B cell (primary cell): ENCODE measurements around the gene TRIM17. TPM values are rescaled to one million over a fixed set of nuclear protein-coding genes. Genes with fewer than 3 reads are reported as not detected.

Experiments used
- ATAC-seq: fragments of 200-7000 bp; cut with Tn5 transposase; one replicate; pipeline ENCODE4 v1.10.0; 2021; ENCODE audit warnings: low read depth, mild to moderate bottlenecking, moderate number of reproducible peaks, moderate library complexity
- CTCF ChIA-PET: fragments of 350-600 bp; sonication (Branson Sonifier 250); formaldehyde crosslinking; loops from one replicate; lab custom pipeline; 2021; ENCODE audit warnings: antibody characterized with exemption, inconsistent platforms; lab: Charles Lee
- POLR2A ChIA-PET: fragments of 350-600 bp; sonication (Branson Sonifier 250); formaldehyde crosslinking; loops from one replicate; lab custom pipeline; 2021; ENCODE audit warnings: antibody characterized with exemption; lab: Charles Lee
- DNase-seq: peaks from one replicate; pipeline ENCODE4 v3.0.0; 2013
- H2AFZ ChIP-seq: 2 replicates; pipeline ENCODE4 v1.6.1; 2012; ENCODE audit warnings: mild to moderate bottlenecking, low read depth, low read length; ENCODE audit not compliant: insufficient read depth, poor library complexity, severe bottlenecking
- H3K27ac ChIP-seq, 2 donors: 1 replicate in 1 of 2; 2 replicates in 1 of 2; pipeline ENCODE4 v1.5.1; 2012 to 2013; ENCODE audit warnings: low read length in 2 of 2, mild to moderate bottlenecking in 2 of 2, moderate library complexity in 1 of 2
- H3K27me3 ChIP-seq, 4 experiments: fragments of 200-600 bp in 1 of 4; sonication (generic) in 1 of 4; replicated peaks in 1 of 4; 1 replicate in 2 of 4; 2 replicates in 2 of 4; pipeline versions ENCODE4 v1.6.1 to v1.7.0; 2013 to 2016; ENCODE audit warnings: low read length in 3 of 4, mild to moderate bottlenecking in 2 of 4, mixed read lengths in 1 of 4, moderate library complexity in 1 of 4; ENCODE audit not compliant: insufficient read depth in 4 of 4, control insufficient read depth in 3 of 4; ENCODE audit errors: control extremely low read depth in 1 of 4
- H3K36me3 ChIP-seq, 2 experiments: replicated peaks in 1 of 2; 1 replicate in 1 of 2; 2 replicates in 1 of 2; pipeline versions ENCODE4 v1.6.1 to v1.7.1; 2013; ENCODE audit warnings: low read length in 1 of 2; ENCODE audit not compliant: insufficient read depth in 2 of 2, control insufficient read depth in 1 of 2; ENCODE audit errors: control extremely low read depth in 1 of 2, extremely low read depth in 1 of 2
- H3K4me1 ChIP-seq, 2 donors: fragments of 200-600 bp in 1 of 2; sonication (generic) in 1 of 2; 1 replicate in 1 of 2; 2 replicates in 1 of 2; pipeline versions ENCODE4 v1.5.1 to v1.6.1; 2013 to 2017; ENCODE audit warnings: low read length in 2 of 2; ENCODE audit not compliant: control insufficient read depth in 2 of 2, insufficient read depth in 2 of 2
- H3K4me2 ChIP-seq: replicated peaks from 2 replicates; pipeline ENCODE3; 2012; ENCODE audit warnings: mild to moderate bottlenecking, low read depth, low read length; ENCODE audit not compliant: poor library complexity, severe bottlenecking
- H3K4me3 ChIP-seq, 5 experiments: fragments of 200-600 bp in 1 of 5; sonication (generic) in 1 of 5; 1 replicate in 3 of 5; 2 replicates in 2 of 5; pipeline versions ENCODE4 v1.5.1 to v1.7.0; 2011 to 2016; ENCODE audit warnings: low read length in 4 of 5, mild to moderate bottlenecking in 4 of 5, low read depth in 2 of 5, control low read depth in 1 of 5, moderate library complexity in 1 of 5; ENCODE audit not compliant: insufficient read depth in 1 of 5; ENCODE audit errors: control extremely low read depth in 1 of 5, extremely low read depth in 1 of 5
- H3K79me2 ChIP-seq: fragments of 200-600 bp; sonication (generic); one replicate; pipeline ENCODE4 v1.6.0; 2016; ENCODE audit warnings: low read length; ENCODE audit not compliant: control insufficient read depth, insufficient read depth
- H3K9ac ChIP-seq: fragments of 200-600 bp; sonication (generic); 2 replicates; pipeline ENCODE4 v1.6.1; 2017; ENCODE audit warnings: mild to moderate bottlenecking, low read length, moderate library complexity
- H3K9me3 ChIP-seq, 3 donors: one replicate each; pipeline versions ENCODE4 v1.6.1 to v1.7.1; 2013; ENCODE audit warnings: low read length in 2 of 3; ENCODE audit not compliant: control insufficient read depth in 2 of 3, insufficient read depth in 1 of 3; ENCODE audit errors: control extremely low read depth in 1 of 3
- H4K20me1 ChIP-seq: 2 replicates; pipeline ENCODE4 v1.6.0; 2012; ENCODE audit warnings: mild to moderate bottlenecking, low read length; ENCODE audit not compliant: insufficient read depth, control insufficient read depth, poor library complexity, severe bottlenecking
- H3K27ac Mint-ChIP-seq: one replicate; pipeline ENCODE4 v1.8.0; 2021; ENCODE audit warnings: mixed read lengths
- H3K27me3 Mint-ChIP-seq: one replicate; pipeline ENCODE4 v1.8.0; 2021; ENCODE audit warnings: mixed read lengths
- H3K4me1 Mint-ChIP-seq: one replicate; pipeline ENCODE4 v1.8.0; 2021; ENCODE audit warnings: mixed read lengths
- H3K4me3 Mint-ChIP-seq: one replicate; pipeline ENCODE4 v1.8.0; 2021; ENCODE audit warnings: mixed read lengths
- H3K9me3 Mint-ChIP-seq: one replicate; pipeline ENCODE4 v1.8.0; 2022; ENCODE audit warnings: mixed read lengths; ENCODE audit not compliant: insufficient read depth
- CTCF ChIP-seq: fragments of 200-600 bp; IDR thresholded peaks from one replicate; pipeline ENCODE4 v1.8.0; 2022; ENCODE audit warnings: antibody characterized with exemption, mild to moderate bottlenecking
- EZH2 ChIP-seq: IDR thresholded peaks from 2 replicates; pipeline ENCODE4 v1.6.1; 2012; ENCODE audit warnings: borderline replicate concordance, low read depth, mild to moderate bottlenecking, moderate library complexity, low read length; ENCODE audit not compliant: insufficient read depth, poor library complexity, severe bottlenecking
- WGBS: methylation state at CpG from one replicate; pipeline ENCODE4 v1.1.5; 2013; ENCODE audit warnings: missing lambda C conversion rate; ENCODE audit not compliant: insufficient coverage; 5-methylcytosine and 5-hydroxymethylcytosine counted together
- intact Hi-C: fragments of 100-400 bp; cut with micrococcal nuclease; formaldehyde crosslinking; loops from one replicate; pipeline ENCODE4 v1.10.0; 2022
- polyA plus RNA-seq: library from polyadenylated mRNA; depleted of rRNA; stranded (reverse); fragments of >200 nt; gene quantifications from 2 replicates; pipeline ENCODE4 v1.2.3, GENCODE V29; 2012
- total RNA-seq, 2 donors: library from RNA; stranded (reverse); fragments of 120-200 nt in 1 of 2; gene quantifications; 1 replicate in 1 of 2; 2 replicates in 1 of 2; pipeline versions ENCODE4 v1.2.3 to v1.2.4, GENCODE V29; 2013 to 2022

The TRIM17 gene
- total and polyA plus RNA-seq, 2 donors (not counting 1 experiment from before 2014, with no cell fraction given), result not detected

- 90% methylated on average over 9 of the region's 9 CpGs for WGBS
- no peak overlapping the region for H3K27ac Mint-ChIP-seq
These were observed 4.9 kb downstream of the TRIM17 start for GRCh38 chr1:228411548-228412430.

More at GRCh38 chr1:228411548-228412430, 4.9 kb downstream of the TRIM17 start:
- Mint-ChIP-seq H3K4me3 (no peak overlapping the region), H3K4me1 (peaks cover 20% of the 10 kb centered on the region), H3K27me3 (peaks cover 11% of the 10 kb centered on the region), H3K9me3 (no peaks in the 10 kb centered on the region)
- Histone ChIP-seq H3K9ac (no peak overlapping the region), H3K79me2 (peaks cover 4% of the 10 kb centered on the region), H3K27me3 (peaks cover 0 to 14% (median 10%) of the 10 kb centered on the region in 4 experiments), H3K36me3 (no peaks in the 10 kb centered on the region), H3K4me2 (no peak overlapping the region), H2AFZ (no peak overlapping the region), H3K27ac (no peak overlapping the region), H3K4me1 (peaks cover 19 to 21% of the 10 kb centered on the region in 2 donors), H3K4me3 (no peak overlapping the region), H3K9me3 (peaks cover 0 to 6% (median 0%) of the 10 kb centered on the region in 3 donors), H4K20me1 (peaks cover 11% of the 10 kb centered on the region)
- CTCF ChIA-PET, result interaction anchor here (0.6 kb wide), 1 partner anchor 240 kb away, joined by 4 read pairs; no protein-coding TSS in a partner anchor
- intact Hi-C loops, result no loop called here
- no peak for ATAC-seq
- POLR2A ChIA-PET, result no interaction called here
- DNase-seq, result no peak
- TF ChIP-seq CTCF, result no peak
- no peak for TF ChIP-seq EZH2
